ENCODE data around the gene GFAP.

Gene GFAP

DNA sequence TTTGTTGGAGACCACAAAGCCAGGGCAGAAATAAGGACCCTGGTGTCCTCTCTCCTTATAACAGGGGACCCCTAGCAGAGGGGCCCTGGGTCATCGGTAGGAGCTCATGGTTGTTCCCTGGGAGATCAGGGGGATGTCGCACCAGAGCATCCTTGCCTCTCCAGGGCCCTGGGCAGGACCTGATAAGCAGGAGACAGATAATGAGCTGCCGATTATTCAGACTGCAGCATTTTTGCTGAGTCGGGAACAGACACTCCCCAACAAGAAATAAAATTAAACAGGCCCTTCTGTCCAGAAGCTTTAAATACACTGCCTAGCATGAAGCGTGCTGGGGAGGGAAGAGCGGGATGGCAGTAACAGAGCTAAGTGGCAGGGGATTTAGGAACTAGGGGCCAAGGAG is 15.4 kb upstream of the GFAP start:
- no peak for DNase-seq

DNA sequence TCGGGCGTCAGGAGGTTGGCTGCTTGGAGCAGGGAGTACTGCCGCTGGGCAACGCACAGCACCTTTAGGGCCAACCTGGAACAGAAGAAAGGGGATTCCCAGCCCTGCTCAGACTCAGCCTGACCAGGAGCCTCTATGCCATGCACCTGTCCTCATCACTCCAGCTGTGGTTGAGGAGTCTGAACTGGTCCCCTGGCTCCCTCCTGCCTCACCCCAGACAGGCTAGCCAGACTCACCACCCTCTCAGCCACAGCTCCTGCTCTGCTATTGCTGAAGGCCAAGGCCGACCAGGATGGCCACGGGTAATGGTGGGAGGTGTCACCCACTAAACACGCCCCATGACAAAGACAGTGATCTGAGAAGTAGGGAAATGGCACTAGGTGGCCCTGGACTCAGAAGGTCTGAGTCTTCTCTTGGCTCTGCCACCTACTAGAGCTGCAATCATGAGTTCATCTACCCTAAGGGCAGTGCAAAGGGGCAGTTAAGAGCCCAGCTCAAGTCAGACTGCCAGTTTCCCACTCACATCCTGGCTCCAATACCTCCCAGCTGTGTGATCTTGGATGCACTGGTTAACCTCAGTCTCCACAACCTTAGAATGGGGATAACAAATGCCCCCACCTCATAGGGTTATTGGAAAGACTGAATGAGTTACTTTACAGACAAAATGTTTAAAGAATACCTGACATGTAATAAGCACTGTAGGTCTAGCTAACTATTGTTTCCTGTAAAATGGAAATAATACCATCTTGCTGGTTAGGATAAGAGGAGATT is 13.8 kb upstream of the GFAP start:
- no peak for DNase-seq

DNA sequence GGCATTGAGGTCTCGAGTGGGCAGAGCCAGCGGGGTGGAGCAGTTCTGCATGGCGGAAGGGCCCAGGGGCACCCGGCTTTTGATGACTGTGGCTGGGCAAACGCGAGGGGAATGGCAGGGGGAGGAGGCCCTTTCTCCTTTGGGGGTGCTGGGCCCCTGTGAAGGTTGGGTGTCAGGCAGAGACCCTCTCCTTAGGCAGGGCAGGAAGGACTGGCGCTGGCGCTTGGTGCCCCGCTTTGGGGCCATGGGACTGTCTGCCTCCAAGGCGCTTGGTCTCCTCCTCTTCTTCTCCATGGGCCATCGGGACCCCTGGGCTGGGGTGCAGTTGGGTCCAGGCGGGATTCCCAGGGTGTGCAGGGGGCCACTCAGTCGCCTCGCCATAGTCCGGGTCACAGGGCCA is 12.8 kb upstream of the GFAP start:
- no peak for DNase-seq

DNA sequence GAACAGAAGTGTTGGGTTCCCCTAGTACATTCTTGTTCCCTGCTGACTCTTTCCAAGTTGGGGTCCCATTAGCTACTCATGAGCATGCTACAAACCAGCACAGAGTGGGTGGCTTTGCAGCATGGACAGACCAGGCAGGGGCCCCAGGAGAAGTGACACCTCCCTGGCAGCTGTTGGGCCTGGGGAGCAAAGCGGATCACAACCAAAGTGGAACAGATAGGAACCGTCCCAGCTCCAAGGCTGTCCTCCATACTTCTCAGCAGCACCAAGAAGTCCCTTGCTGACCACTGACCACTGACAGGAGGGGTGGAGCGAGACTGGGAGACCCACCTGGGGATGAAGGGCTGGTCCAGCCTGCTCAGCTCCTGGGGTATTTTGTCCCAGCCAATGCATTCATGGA is 12.4 kb upstream of the GFAP start:
- no peak for DNase-seq

DNA sequence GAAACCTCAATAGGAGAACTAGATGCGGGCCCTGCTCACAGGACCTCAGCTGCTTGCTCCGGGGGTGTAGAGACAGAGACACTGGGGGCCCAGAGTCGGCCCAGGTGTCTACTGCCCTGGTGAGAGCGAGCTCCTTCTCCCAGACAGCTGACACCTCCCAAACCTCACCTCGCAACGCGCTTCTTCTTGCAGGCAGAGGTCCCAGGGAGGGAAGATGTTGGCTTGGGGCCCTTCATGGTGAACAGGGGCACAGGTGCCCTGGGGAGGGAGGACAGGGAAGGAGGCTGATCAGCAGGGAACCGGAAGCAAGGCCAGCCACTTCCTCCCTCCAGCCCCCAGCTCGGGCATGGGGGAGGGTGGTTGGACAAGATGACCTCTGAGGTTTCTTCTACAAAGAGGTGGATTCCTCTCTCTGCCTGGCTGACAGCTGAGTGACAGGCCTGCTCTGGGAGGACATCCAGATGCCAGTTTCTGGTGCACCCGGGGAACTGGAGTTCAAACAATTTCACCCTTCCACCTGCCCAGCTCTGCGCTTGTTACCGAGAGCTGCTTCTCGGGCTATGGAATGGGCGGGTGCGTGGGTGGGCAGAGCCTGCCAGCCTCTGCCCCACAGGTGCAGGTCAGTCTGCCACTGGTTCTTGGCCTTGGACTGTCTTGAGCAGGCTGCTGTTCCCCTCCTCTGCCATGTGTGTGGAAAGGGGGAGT is 11.7 kb upstream of the GFAP start:
- no peak for DNase-seq

DNA sequence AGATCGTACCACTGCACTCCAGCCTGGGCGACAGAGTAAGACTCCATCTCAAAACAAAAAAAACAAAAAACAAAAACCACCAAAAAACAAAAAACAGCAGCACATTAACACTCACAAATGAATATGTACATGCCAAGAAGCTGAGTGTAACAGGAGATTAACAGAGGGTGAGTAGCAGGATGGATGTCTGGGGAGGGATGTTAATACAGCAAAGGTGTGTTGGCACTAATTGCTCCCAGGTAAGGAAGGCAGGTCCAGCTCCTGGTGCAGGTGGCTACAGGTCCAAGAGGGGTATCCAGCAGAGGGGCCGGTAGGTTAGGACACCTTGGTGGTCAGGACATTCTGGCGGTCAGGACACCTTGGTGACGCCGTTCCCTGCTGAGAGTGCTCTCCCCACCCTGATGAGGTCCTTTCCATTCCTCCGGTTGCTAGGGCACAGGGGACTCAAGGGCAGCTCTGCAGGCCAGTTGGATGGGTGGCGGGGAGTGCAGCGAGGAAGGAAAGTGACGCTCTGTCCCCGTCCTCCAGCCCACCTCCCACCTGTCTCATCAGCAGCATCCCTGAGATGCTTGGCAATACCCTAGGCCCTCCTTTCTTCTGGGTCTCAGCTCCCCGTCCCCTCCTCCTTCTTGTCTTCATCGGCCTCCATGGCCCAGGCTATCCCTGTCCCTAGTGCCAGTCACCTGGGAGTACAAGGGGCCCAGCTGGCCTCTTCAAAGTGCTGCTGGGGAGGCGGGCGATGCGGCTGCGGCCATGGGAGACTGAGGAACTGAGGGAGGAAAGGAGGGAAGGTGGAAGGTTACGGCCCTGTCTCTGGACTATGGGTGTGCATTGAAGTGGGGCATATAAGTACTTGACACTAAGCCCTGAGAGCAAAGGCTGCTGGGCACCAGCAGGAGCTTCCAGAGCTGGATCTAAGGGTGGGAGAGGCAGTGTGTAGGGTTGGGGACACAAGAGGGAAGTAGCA is 10.7 kb upstream of the GFAP start:
- DNase-seq, result no peak

GRCh38 chr17:44924107-44924544 is 8.8 kb upstream of the GFAP start:
- DNase-seq, result no peak

GRCh38 chr17:44922746-44923470 is 7.6 kb upstream of the GFAP start:
- DNase-seq, result no peak

DNA sequence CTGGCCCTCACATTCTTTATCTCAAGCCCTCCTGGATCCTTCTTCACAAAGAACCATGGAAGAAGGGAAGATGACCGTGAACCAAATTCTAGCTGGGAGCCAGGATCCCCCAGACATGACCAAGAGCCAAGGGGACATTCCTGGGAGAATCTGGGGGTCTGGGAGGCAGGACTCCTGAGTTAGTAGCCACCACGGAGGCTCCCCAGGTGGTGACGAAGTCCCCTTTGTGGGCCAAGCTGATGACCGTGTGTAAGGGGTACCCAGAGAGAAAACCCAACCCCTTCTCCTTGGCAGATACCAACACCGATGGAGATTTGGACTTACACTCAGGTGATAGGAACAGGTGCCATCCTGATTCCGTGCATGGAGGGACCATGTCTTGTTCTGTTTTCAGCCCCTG is 6.8 kb upstream of the GFAP start:
- DNase-seq, result no peak

DNA sequence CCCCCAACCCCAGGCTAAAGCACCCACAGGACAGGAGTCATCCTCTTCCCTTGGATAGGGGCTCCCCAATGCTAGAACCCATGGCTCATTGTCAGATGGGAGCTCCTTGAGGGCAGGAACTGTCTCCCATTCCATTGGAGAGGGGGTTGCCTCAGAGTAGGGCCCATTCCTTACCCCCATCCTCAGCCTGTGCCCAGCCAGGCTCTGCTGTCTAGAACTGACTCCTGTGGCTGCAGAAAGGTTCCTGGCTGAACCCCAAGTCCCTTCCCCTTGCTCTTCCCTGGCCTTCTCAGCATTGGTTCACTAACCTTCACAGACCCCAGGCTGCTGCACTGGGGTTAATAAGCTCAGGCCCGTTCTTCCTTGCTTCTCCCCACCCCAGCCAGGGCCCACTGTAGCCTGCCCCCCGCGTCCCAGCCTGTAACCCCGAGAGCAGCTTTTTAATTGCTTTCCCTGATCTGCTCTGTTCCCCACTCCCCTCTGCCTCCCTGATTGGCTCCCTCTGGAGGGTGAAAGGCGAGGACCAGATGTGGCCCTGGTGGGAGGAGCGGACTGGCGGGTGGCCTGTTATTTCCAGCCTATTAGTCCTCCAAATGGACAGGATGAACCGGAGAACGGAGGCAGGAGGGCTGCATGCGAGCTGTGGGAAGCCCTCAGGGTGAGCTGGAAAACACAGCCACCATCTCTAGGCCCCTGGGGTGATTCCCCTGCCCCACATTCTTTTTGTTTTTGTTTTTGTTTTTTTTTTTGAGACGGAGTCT is 6.0 kb upstream of the GFAP start:
- no peak for DNase-seq

- no peak for DNase-seq
Observed at GRCh38 chr17:44920565-44920940, 5.3 kb upstream of the GFAP start.

DNA sequence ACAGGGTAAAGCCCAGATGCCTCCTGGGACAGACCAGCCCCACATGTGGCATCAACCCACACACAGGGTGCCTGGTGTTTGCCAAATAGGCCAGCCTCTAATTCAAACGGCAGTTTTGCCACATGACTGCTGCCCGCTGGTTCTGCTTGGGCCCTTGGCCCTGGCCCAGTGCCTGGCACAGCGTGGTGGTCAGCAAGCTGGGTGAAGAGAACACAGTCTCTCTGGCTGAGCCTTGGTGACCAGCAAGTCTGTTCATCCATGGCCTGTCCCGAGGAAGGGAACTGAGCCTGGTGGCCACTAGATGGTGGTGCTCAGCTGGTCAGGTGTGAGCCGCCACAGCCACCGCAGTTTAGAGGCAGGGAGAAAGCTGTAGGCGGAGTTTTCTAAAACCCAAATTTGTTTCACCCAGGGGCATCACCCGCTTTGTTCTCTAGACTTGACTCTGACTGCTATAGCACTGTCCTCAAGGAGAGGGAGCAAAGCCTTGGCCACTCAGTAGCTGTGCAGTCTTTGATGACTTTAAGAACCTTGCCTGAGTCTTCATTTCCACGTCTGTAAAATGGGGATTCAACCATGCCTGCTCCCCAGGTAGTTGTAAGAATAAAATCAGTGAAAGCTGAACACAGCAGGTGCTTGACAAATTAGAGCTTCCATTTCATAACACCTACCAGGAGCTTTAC is 4.7 kb upstream of the GFAP start:
- DNase-seq, result peak; percentile 57

DNA sequence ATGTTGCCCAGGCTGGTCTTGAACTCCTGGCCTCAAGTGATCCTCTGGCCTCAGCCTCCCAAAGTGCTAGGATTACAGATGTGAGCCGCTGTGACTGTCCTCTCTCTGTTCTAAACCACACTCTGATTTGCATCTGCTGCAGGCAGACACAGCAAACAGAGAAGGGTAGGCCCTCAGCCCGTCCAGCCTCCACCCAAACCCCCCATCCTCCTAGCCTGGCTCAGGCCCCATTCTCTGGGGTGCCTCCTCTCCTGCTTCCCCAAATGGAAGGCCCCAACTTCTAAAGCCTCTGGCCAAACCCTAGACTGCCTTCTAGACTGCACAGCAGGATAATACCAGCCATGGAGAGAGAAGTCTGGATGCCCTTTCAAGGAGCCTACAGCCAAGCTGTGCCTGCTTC is 4.1 kb upstream of the GFAP start:
- DNase-seq, result no peak

DNA sequence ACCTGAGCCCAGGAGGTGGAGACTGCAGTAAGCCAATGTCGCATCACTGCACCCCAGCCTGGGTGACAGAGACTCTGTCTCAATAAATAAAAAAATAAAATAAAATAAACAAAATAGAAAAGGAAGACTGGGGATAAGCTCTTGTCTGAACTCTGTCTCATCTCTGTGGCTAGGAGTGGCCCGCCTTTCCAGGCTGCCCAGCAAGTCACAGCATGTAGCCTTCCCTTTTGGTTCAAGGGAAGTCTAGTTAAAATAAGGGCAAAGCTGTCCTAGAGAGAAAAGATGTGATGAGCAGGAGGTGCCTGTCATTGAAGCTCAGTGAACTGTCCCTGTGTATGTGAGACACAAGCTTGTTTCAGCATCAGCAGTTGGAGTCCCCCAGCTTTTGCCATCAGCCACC is 2.7 kb upstream of the GFAP start:
- DNase-seq, result no peak

DNA sequence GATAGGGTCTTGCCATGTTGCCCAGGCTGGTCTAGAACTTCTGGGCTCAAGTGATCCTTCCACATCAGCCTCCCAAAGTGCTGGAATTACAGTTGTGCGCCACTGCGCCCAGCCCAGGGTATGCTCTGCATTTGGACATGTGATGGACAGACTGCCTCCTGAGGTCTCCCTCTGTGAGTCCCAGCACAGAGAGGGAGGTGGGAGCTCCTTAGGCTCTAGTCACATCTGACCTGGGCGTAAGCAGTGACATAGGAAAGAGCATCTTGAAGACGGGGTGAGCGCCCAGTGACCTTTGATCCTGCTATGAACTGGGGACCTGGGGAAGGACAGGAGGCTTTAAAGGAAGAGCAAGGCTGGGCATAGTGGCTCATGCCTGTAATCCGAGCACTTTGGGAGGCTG is 2.2 kb upstream of the GFAP start:
- no peak for DNase-seq

- DNase-seq, result no peak
Observed at GRCh38 chr17:44916781-44917241, 1.5 kb upstream of the GFAP start.

DNA sequence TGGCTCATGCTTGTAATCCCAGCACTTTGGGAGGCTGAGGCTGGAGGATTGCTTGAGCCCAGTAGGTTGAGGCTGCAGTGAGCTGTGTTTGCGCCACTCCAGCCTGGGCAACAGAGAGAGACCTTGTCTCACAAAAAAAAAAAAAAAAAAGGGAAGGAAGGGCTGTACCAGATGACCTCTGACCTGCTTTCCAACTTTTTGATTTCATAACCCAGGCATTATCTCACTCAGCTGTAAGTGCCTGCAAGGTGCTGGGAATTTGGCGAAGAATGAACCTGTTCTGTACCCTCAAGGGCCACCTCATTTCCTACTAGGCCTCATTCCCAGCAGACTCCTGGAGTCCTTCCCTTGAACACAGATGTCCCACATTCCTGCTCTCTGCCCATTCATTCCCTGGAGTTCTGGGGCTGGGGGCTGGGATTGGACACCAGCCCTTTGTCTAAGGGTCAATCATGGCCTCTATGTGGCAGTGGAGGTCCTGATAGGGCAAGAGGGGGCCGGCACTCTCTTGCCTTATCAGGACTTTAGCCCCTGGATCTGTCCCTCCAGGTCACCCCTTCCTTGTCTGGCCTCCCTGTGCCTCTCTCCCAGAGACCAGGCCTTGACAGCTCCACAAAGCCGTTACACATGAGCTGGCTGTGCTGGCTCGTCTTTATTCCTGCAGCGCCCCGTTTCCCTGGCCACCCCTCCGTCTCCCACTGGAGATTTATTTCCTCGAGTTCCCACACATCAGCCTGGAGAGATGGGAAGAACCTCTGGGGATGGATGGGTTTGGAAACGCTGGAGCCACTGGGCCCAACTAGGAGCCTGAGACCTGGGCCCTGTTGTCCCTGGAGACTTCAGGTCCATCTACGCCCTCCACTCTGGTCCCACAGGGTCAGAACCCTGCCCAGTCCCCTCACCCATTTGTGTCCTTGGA is 821 bp upstream of the GFAP start:
- DNase-seq, result no peak

DNA sequence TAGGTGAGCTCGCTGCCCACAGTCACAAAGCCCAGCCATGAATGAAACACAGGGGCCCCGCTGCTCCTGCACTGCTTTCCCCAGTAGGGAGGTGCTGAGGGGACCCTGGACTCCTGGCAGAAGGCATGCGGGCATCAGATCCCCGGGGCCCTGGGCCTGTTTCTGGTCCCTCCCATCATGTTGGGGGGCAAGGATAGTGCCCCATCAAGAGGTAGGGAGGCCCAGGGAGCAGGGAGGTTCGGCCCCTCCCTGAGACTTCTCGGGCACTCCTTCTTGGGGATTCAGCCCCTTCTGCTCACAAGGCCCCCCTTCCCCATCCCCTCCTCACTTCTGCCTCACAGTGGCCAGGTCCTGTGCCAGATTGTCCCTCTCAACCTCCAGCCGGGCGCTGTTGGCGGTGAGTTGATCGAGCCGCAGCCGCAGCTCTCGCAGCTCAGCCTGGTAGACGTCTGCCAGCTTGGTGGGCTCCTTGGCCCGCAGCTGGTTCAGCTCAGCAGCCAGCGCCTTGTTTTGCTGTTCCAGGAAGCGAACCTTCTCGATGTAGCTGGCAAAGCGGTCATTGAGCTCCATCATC is 515 bp downstream of the GFAP start:
- no peak for DNase-seq

GRCh38 chr17:44914148-44914547 is 1.2 kb downstream of the GFAP start:
- DNase-seq, result no peak

DNA sequence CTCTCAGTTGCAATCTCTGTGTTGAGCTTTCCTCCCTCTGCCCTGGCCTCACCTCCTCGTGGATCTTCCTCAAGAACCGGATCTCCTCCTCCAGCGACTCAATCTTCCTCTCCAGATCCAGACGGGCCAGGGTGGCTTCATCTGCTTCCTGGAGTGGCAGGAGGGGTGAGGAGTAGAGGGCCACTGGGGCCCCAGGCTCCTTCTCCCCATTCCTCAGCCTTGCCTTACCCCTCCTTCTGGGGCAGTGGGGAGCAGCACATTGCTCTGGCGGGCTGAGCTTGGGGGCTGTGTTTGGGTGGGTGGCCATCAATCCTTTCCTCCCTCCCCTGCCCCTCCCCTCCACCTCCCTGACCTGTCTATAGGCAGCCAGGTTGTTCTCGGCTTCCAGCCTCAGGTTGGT is 1.6 kb downstream of the GFAP start:
- no peak for DNase-seq
